Measurements from ENCODE around the gene TGFBR2.

The TGFBR2 gene

GRCh38 chr3:30586096-30586805, 20.1 kb upstream of the TGFBR2 start:
- no peak for DNase-seq (ENCODE audit: low spot score in 2 of 2)
- H3K4me1 Mint-ChIP-seq: no peaks in the 10 kb centered on the region
- no peak overlapping the region for H3K27ac Mint-ChIP-seq (ENCODE audit: low read depth)
- no peaks in the 10 kb centered on the region for H3K36me3 Mint-ChIP-seq (ENCODE audit: insufficient read depth)
- H3K4me3 Mint-ChIP-seq: no peak overlapping the region
- H3K9me3 Mint-ChIP-seq: no peaks in the 10 kb centered on the region
- no peak for ATAC-seq (replicated peaks; ENCODE audit: extremely low read depth, poor library complexity, severe bottlenecking)
- H3K27me3 Mint-ChIP-seq: no peaks in the 10 kb centered on the region

GRCh38 chr3:30586806-30587486, 19.5 kb upstream of the TGFBR2 start:
- no peaks in the 10 kb centered on the region for H3K9me3 Mint-ChIP-seq
- no peak overlapping the region for H3K4me3 Mint-ChIP-seq
- H3K27ac Mint-ChIP-seq (ENCODE audit: low read depth): no peak overlapping the region
- H3K27me3 Mint-ChIP-seq: no peaks in the 10 kb centered on the region
- no peaks in the 10 kb centered on the region for H3K4me1 Mint-ChIP-seq
- DNase-seq (ENCODE audit: low spot score in 2 of 2) (no peak), ATAC-seq (replicated peaks; ENCODE audit: extremely low read depth, poor library complexity, severe bottlenecking) (no peak)
- no peaks in the 10 kb centered on the region for H3K36me3 Mint-ChIP-seq (ENCODE audit: insufficient read depth)

- Mint-ChIP-seq H3K9me3 (no peaks in the 10 kb centered on the region), H3K4me1 (no peaks in the 10 kb centered on the region), H3K27me3 (no peaks in the 10 kb centered on the region), H3K36me3 (ENCODE audit: insufficient read depth) (no peaks in the 10 kb centered on the region), H3K27ac (ENCODE audit: low read depth) (no peak overlapping the region), H3K4me3 (no peak overlapping the region)
- ATAC-seq (replicated peaks; ENCODE audit: extremely low read depth, poor library complexity, severe bottlenecking): no peak
- DNase-seq (ENCODE audit: low spot score in 2 of 2): no peak
These were observed 18.5 kb upstream of the TGFBR2 start for GRCh38 chr3:30587904-30588303.

GRCh38 chr3:30596152-30596551, 10.2 kb upstream of the TGFBR2 start:
- H3K36me3 Mint-ChIP-seq (ENCODE audit: insufficient read depth): no peaks in the 10 kb centered on the region
- H3K4me1 Mint-ChIP-seq: peaks cover 9% of the 10 kb centered on the region
- no peaks in the 10 kb centered on the region for H3K9me3 Mint-ChIP-seq
- no peak overlapping the region for H3K27ac Mint-ChIP-seq (ENCODE audit: low read depth)
- no peak for DNase-seq (ENCODE audit: low spot score in 2 of 2)
- H3K4me3 Mint-ChIP-seq: no peak overlapping the region
- ATAC-seq (replicated peaks; ENCODE audit: extremely low read depth, poor library complexity, severe bottlenecking): no peak
- no peaks in the 10 kb centered on the region for H3K27me3 Mint-ChIP-seq

- Mint-ChIP-seq H3K9me3 (no peaks in the 10 kb centered on the region), H3K27ac (ENCODE audit: low read depth) (no peak overlapping the region), H3K36me3 (ENCODE audit: insufficient read depth) (no peaks in the 10 kb centered on the region), H3K4me3 (no peak overlapping the region), H3K4me1 (peaks cover 9% of the 10 kb centered on the region), H3K27me3 (no peaks in the 10 kb centered on the region)
- no peak for DNase-seq (ENCODE audit: low spot score in 2 of 2)
- ATAC-seq (replicated peaks; ENCODE audit: extremely low read depth, poor library complexity, severe bottlenecking): no peak
These were observed 9.2 kb upstream of the TGFBR2 start for GRCh38 chr3:30597131-30597768.

GRCh38 chr3:30597769-30598134, 8.6 kb upstream of the TGFBR2 start:
- H3K4me3 Mint-ChIP-seq: no peak overlapping the region

GRCh38 chr3:30598668-30599545, 7.5 kb upstream of the TGFBR2 start:
- no peaks in the 10 kb centered on the region for H3K27me3 Mint-ChIP-seq
- no peak overlapping the region for H3K27ac Mint-ChIP-seq (ENCODE audit: low read depth)
- H3K4me3 Mint-ChIP-seq: no peak overlapping the region
- no peaks in the 10 kb centered on the region for H3K36me3 Mint-ChIP-seq (ENCODE audit: insufficient read depth)
- H3K9me3 Mint-ChIP-seq: no peaks in the 10 kb centered on the region
- H3K4me1 Mint-ChIP-seq: peaks cover 11% of the 10 kb centered on the region
- DNase-seq (ENCODE audit: low spot score in 2 of 2): no peak
- peak; percentile 36 for ATAC-seq (replicated peaks; ENCODE audit: extremely low read depth, poor library complexity, severe bottlenecking)

More at GRCh38 chr3:30597769-30598134, 8.6 kb upstream of the TGFBR2 start:
- Mint-ChIP-seq H3K36me3 (ENCODE audit: insufficient read depth) (no peaks in the 10 kb centered on the region), H3K27me3 (no peaks in the 10 kb centered on the region), H3K4me1 (peaks cover 9% of the 10 kb centered on the region), H3K27ac (ENCODE audit: low read depth) (no peak overlapping the region), H3K9me3 (no peaks in the 10 kb centered on the region)
- ATAC-seq (replicated peaks; ENCODE audit: extremely low read depth, poor library complexity, severe bottlenecking): no peak
- no peak for DNase-seq (ENCODE audit: low spot score in 2 of 2)

GRCh38 chr3:30600572-30600971, 5.8 kb upstream of the TGFBR2 start:
- Mint-ChIP-seq H3K9me3 (no peaks in the 10 kb centered on the region), H3K4me1 (peaks cover 27% of the 10 kb centered on the region), H3K27ac (ENCODE audit: low read depth) (no peak overlapping the region), H3K36me3 (ENCODE audit: insufficient read depth) (no peaks in the 10 kb centered on the region), H3K4me3 (no peak overlapping the region), H3K27me3 (no peaks in the 10 kb centered on the region)
- DNase-seq (ENCODE audit: low spot score in 2 of 2) (no peak), ATAC-seq (replicated peaks; ENCODE audit: extremely low read depth, poor library complexity, severe bottlenecking) (no peak)

GRCh38 chr3:30602946-30603345, 3.5 kb upstream of the TGFBR2 start:
- Mint-ChIP-seq H3K27me3 (no peaks in the 10 kb centered on the region), H3K4me3 (no peak overlapping the region), H3K4me1 (peaks cover 36% of the 10 kb centered on the region), H3K36me3 (ENCODE audit: insufficient read depth) (peaks cover 13% of the 10 kb centered on the region), H3K27ac (ENCODE audit: low read depth) (no peak overlapping the region), H3K9me3 (no peaks in the 10 kb centered on the region)
- no peak for DNase-seq (ENCODE audit: low spot score in 2 of 2)
- ATAC-seq (replicated peaks; ENCODE audit: extremely low read depth, poor library complexity, severe bottlenecking): no peak

GRCh38 chr3:30604093-30604492, 2.3 kb upstream of the TGFBR2 start:
- peak overlapping the region; percentile 95 for H3K4me3 Mint-ChIP-seq
- peaks cover 17% of the 10 kb centered on the region for H3K36me3 Mint-ChIP-seq (ENCODE audit: insufficient read depth)
- H3K4me1 Mint-ChIP-seq: peaks cover 39% of the 10 kb centered on the region
- H3K27ac Mint-ChIP-seq (ENCODE audit: low read depth): peak overlapping the region; percentile 91
- no peaks in the 10 kb centered on the region for H3K9me3 Mint-ChIP-seq
- DNase-seq (ENCODE audit: low spot score in 2 of 2) (no peak), ATAC-seq (replicated peaks; ENCODE audit: extremely low read depth, poor library complexity, severe bottlenecking) (no peak)
- no peaks in the 10 kb centered on the region for H3K27me3 Mint-ChIP-seq

- DNase-seq (ENCODE audit: low spot score in 2 of 2) (no peak), ATAC-seq (replicated peaks; ENCODE audit: extremely low read depth, poor library complexity, severe bottlenecking) (no peak)
- H3K36me3 Mint-ChIP-seq (ENCODE audit: insufficient read depth): peaks cover 17% of the 10 kb centered on the region
- H3K27me3 Mint-ChIP-seq: no peaks in the 10 kb centered on the region
- peak overlapping the region; percentile 95 for H3K4me3 Mint-ChIP-seq
- H3K9me3 Mint-ChIP-seq: no peaks in the 10 kb centered on the region
- H3K27ac Mint-ChIP-seq (ENCODE audit: low read depth): peak overlapping the region; percentile 91
- H3K4me1 Mint-ChIP-seq: peaks cover 37% of the 10 kb centered on the region
These were observed 1.8 kb upstream of the TGFBR2 start for GRCh38 chr3:30604558-30604957.

GRCh38 chr3:30605005-30605404, 1.4 kb upstream of the TGFBR2 start:
- ATAC-seq (replicated peaks; ENCODE audit: extremely low read depth, poor library complexity, severe bottlenecking) (no peak), DNase-seq (ENCODE audit: low spot score in 2 of 2) (no peak)
- Mint-ChIP-seq H3K4me3 (peak overlapping the region; percentile 95), H3K9me3 (no peaks in the 10 kb centered on the region), H3K27me3 (no peaks in the 10 kb centered on the region), H3K27ac (ENCODE audit: low read depth) (peak overlapping the region; percentile 91), H3K4me1 (peaks cover 40% of the 10 kb centered on the region), H3K36me3 (ENCODE audit: insufficient read depth) (peaks cover 19% of the 10 kb centered on the region)
